ENCODE results near the gene TRUB2. TPM values are rescaled to one million over a fixed set of nuclear protein-coding genes. Genes with fewer than 3 reads are reported as not detected.

The TRUB2 gene, protein sequence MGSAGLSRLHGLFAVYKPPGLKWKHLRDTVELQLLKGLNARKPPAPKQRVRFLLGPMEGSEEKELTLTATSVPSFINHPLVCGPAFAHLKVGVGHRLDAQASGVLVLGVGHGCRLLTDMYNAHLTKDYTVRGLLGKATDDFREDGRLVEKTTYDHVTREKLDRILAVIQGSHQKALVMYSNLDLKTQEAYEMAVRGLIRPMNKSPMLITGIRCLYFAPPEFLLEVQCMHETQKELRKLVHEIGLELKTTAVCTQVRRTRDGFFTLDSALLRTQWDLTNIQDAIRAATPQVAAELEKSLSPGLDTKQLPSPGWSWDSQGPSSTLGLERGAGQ
- polyA plus RNA-seq (2013, experiment 1 of 2): 17.2 TPM
- 15.7 TPM for polyA plus RNA-seq (2013, experiment 2 of 2)

DNA sequence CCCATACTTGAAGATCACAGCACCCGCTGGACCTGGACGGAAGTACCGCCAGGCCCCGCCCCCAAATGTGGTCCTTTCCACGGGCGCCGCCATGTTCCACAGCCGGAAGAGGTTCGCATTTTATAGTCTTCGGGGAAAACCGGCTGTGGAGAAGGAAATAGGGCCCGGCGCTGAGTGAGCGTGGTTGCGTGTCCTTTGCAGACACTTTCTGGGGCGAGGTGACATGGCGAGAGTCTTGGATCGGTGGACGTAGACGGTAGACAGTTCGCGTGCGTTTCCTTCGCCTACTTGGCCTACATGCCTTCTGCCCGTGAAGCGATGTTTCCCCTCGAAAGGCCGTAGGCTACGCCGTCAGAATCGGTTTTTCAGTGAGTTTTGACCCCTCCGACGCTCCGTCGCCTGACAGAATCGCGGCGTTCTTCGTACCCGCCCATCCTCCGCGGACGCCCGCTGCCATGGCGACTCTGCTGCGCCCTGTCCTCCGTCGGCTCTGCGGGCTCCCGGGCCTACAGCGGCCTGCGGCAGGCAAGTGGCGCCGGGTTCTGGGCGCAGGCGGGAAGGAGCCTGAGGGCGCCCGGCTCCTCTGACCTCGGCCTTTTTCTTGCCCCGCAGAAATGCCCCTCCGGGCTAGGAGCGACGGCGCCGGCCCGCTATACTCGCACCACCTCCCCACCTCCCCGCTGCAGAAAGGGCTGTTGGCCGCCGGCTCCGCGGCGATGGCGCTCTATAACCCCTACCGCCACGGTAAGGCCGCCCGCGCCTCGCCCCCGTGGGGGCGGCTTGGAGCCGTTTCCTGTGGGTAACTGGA, at the start of gene TRUB2, which contains the start of gene COQ4:
TSS of gene TRUB2 (minus strand) at position 44 of the 808 bp plus-strand sequence. CDS start at position 5, 39 bp downstream.
TSS of gene COQ4 (plus strand) at position 436 of the 808 bp plus-strand sequence. CDS start at position 456, 20 bp downstream.
- peaks cover 30 to 41% of the 10 kb centered on the region in 2 experiments for H3K36me3 ChIP-seq (ENCODE audit: control insufficient read depth in 1 of 2, insufficient read depth in 2 of 2, low read depth in 1 of 2, low read length in 2 of 2)
- H3K23ac ChIP-seq (ENCODE audit: low read length in 2 of 2): peak within 1 kb of the TSS; percentile 29 to 63
- H3K4me2 ChIP-seq (ENCODE audit: low read length, poor library complexity, severe bottlenecking): peak within 1 kb of the TSS; percentile 91
- no peaks in the 10 kb centered on the region for H3K9me3 ChIP-seq (ENCODE audit: control insufficient read depth, low read length)
- peak within 1 kb of the TSS; percentile 75 for H2BK120ac ChIP-seq (ENCODE audit: low read depth, low read length)
- peak within 1 kb of the TSS in 1 of 2 experiments; percentile 73 for H2BK12ac ChIP-seq (ENCODE audit: low read length in 2 of 2)
- H3K4me3 ChIP-seq (ENCODE audit: insufficient read depth in 1 of 2, low read depth in 1 of 2, low read length in 2 of 2): peak within 1 kb of the TSS; percentile 91 to 92
- H3K18ac ChIP-seq (ENCODE audit: low read depth in 1 of 2, low read length in 2 of 2): peak within 1 kb of the TSS; percentile 89 to 100
- H3K9ac ChIP-seq (ENCODE audit: low read length): peak within 1 kb of the TSS; percentile 93
- H3K14ac ChIP-seq (ENCODE audit: low read length in 2 of 2): peak within 1 kb of the TSS in 1 of 2 experiments; percentile 86
- H3K27me3 ChIP-seq (ENCODE audit: control insufficient read depth in 1 of 2, insufficient read depth in 1 of 2, low read length in 2 of 2): no peaks in the 10 kb centered on the region
- H2BK15ac ChIP-seq (ENCODE audit: low read depth, poor library complexity, severe bottlenecking): peak within 1 kb of the TSS; percentile 78
- H4K91ac ChIP-seq (ENCODE audit: low read length): peak within 1 kb of the TSS; percentile 97
- WGBS: under 1% methylated on average over 79 of the region's 83 CpGs
- H3K4me1 ChIP-seq (ENCODE audit: control insufficient read depth, insufficient read depth, low read depth, low read length): peaks cover 12% of the 10 kb centered on the region
- peak within 1 kb of the TSS; percentile 0 for H2AK5ac ChIP-seq (ENCODE audit: low read length, severe bottlenecking)
- H3K79me1 ChIP-seq (replicated peaks; ENCODE audit: low read length, poor library complexity, severe bottlenecking): peaks cover 32% of the 10 kb centered on the region
- peak within 1 kb of the TSS; percentile 95 for H2BK5ac ChIP-seq (ENCODE audit: low read depth, low read length, poor library complexity, severe bottlenecking)
- H4K8ac ChIP-seq (ENCODE audit: low read length): peak within 1 kb of the TSS; percentile 93
- peak; percentile 97 for DNase-seq
- H3K27ac ChIP-seq (ENCODE audit: low read length, poor library complexity, severe bottlenecking): peak within 1 kb of the TSS; percentile 95
- peak within 1 kb of the TSS; percentile 78 to 83 for H3K4ac ChIP-seq (ENCODE audit: low read depth in 1 of 2, low read length in 2 of 2)
- peak within 1 kb of the TSS; percentile 98 for H2AFZ ChIP-seq (ENCODE audit: low read depth, low read length)

- Histone ChIP-seq H2AK5ac (ENCODE audit: low read length, severe bottlenecking) (no peak overlapping the region), H3K27me3 (ENCODE audit: control insufficient read depth in 1 of 2, insufficient read depth in 1 of 2, low read length in 2 of 2) (no peaks in the 10 kb centered on the region), H3K4ac (ENCODE audit: low read depth in 1 of 2, low read length in 2 of 2) (peak overlapping the region in 1 of 2 experiments; percentile 3), H3K9me3 (ENCODE audit: control insufficient read depth, low read length) (no peaks in the 10 kb centered on the region), H2BK15ac (ENCODE audit: low read depth, poor library complexity, severe bottlenecking) (peak overlapping the region; percentile 86), H3K23ac (ENCODE audit: low read length in 2 of 2) (peak overlapping the region in 1 of 2 experiments; percentile 16), H3K18ac (ENCODE audit: low read depth in 1 of 2, low read length in 2 of 2) (peak overlapping the region; percentile 64 to 94), H3K14ac (ENCODE audit: low read length in 2 of 2) (peak overlapping the region in 1 of 2 experiments; percentile 6), H2BK5ac (ENCODE audit: low read depth, low read length, poor library complexity, severe bottlenecking) (peak overlapping the region; percentile 82), H2AFZ (ENCODE audit: low read depth, low read length) (peak overlapping the region; percentile 87), H3K36me3 (ENCODE audit: control insufficient read depth in 1 of 2, insufficient read depth in 2 of 2, low read depth in 1 of 2, low read length in 2 of 2) (peaks cover 5 to 13% of the 10 kb centered on the region in 2 experiments), H3K27ac (ENCODE audit: low read length, poor library complexity, severe bottlenecking) (peak overlapping the region; percentile 93), H4K8ac (ENCODE audit: low read length) (peak overlapping the region; percentile 94), H3K4me1 (ENCODE audit: control insufficient read depth, insufficient read depth, low read depth, low read length) (peaks cover 7% of the 10 kb centered on the region), H3K4me3 (ENCODE audit: insufficient read depth in 1 of 2, low read depth in 1 of 2, low read length in 2 of 2) (peak overlapping the region; percentile 89 to 94), H3K9ac (ENCODE audit: low read length) (peak overlapping the region; percentile 96), H2BK12ac (ENCODE audit: low read length in 2 of 2) (peak overlapping the region in 1 of 2 experiments; percentile 34), H3K4me2 (ENCODE audit: low read length, poor library complexity, severe bottlenecking) (peak overlapping the region; percentile 78), H2BK120ac (ENCODE audit: low read depth, low read length) (no peak overlapping the region), H4K91ac (ENCODE audit: low read length) (peak overlapping the region; percentile 65), H3K79me1 (replicated peaks; ENCODE audit: low read length, poor library complexity, severe bottlenecking) (peaks cover 24% of the 10 kb centered on the region)
- no peak for DNase-seq
- WGBS: 3% methylated on average over 9 of the region's 10 CpGs
Observed at GRCh38 chr9:128371630-128372117, 49.4 kb upstream of the TRUB2 start.

DNA sequence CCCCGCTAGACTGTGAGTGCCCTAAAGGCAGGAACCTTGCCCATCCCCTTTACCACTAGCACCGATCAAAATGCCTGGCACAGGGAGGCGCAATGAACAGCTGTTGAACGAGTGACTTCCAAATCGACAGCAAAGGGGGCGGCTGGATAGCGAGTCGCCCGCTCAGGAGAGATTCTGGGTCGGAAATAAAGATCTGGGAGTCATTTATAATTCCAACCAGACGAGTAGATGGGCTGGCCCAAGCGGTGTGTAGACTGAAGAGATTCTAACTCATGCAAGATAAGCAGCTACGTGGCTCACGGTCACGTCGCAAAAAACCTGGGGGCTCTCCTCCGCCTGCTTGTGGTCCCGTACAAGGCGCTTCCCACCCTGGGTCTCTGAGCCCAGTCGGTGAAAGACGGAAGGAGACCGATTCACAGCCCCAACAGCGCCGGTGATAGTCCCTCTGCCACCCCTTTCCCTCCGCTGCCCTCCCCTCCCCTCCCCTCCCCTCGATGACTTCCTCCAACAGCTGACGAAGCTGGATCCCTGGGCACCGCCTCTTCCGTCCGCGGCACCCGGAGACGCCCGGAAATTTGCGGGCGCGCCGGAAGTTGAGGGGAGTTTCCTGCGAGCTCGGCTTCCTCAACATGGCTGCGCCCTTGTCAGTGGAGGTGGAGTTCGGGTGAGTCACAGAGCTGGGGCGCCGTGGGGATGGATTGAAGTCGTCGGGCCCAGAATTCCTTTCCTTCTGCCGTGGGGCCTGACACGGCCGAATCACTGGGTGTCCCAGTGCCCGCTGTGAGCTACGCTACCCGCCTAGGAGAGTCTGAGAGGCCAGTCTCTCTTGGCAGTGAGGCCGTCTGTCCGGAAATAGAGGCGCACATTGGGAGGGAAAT, 48.7 kb upstream of the TRUB2 start, which contains the start of gene URM1:
TSS of gene URM1 (plus strand) at position 623 of the 878 bp plus-strand sequence. CDS start at position 630, 7 bp downstream.
- Histone ChIP-seq H3K4me3 (ENCODE audit: insufficient read depth in 1 of 2, low read depth in 1 of 2, low read length in 2 of 2) (peak within 1 kb of the TSS; percentile 89 to 94), H2AK5ac (ENCODE audit: low read length, severe bottlenecking) (peak within 1 kb of the TSS; percentile 7), H3K4me1 (ENCODE audit: control insufficient read depth, insufficient read depth, low read depth, low read length) (peaks cover 6% of the 10 kb centered on the region), H3K79me1 (replicated peaks; ENCODE audit: low read length, poor library complexity, severe bottlenecking) (peaks cover 22% of the 10 kb centered on the region), H2BK15ac (ENCODE audit: low read depth, poor library complexity, severe bottlenecking) (peak within 1 kb of the TSS; percentile 86), H3K9ac (ENCODE audit: low read length) (peak within 1 kb of the TSS; percentile 96), H3K36me3 (ENCODE audit: control insufficient read depth in 1 of 2, insufficient read depth in 2 of 2, low read depth in 1 of 2, low read length in 2 of 2) (peaks cover 5 to 12% of the 10 kb centered on the region in 2 experiments), H4K91ac (ENCODE audit: low read length) (peak within 1 kb of the TSS; percentile 65), H2BK12ac (ENCODE audit: low read length in 2 of 2) (peak within 1 kb of the TSS in 1 of 2 experiments; percentile 34), H3K9me3 (ENCODE audit: control insufficient read depth, low read length) (no peaks in the 10 kb centered on the region), H3K4ac (ENCODE audit: low read depth in 1 of 2, low read length in 2 of 2) (peak within 1 kb of the TSS; percentile 50 to 95), H4K8ac (ENCODE audit: low read length) (peak within 1 kb of the TSS; percentile 94), H2AFZ (ENCODE audit: low read depth, low read length) (peak within 1 kb of the TSS; percentile 99), H3K4me2 (ENCODE audit: low read length, poor library complexity, severe bottlenecking) (peak within 1 kb of the TSS; percentile 83), H2BK120ac (ENCODE audit: low read depth, low read length) (no peak within 1 kb of the TSS), H3K18ac (ENCODE audit: low read depth in 1 of 2, low read length in 2 of 2) (peak within 1 kb of the TSS; percentile 85 to 94), H3K23ac (ENCODE audit: low read length in 2 of 2) (peak within 1 kb of the TSS in 1 of 2 experiments; percentile 16), H2BK5ac (ENCODE audit: low read depth, low read length, poor library complexity, severe bottlenecking) (peak within 1 kb of the TSS; percentile 82), H3K27ac (ENCODE audit: low read length, poor library complexity, severe bottlenecking) (peak within 1 kb of the TSS; percentile 96), H3K14ac (ENCODE audit: low read length in 2 of 2) (peak within 1 kb of the TSS in 1 of 2 experiments; percentile 92), H3K27me3 (ENCODE audit: control insufficient read depth in 1 of 2, insufficient read depth in 1 of 2, low read length in 2 of 2) (no peaks in the 10 kb centered on the region)
- WGBS: 2% methylated on average over 52 of the region's 55 CpGs
- peak; percentile 98 for DNase-seq

Data from mesenchymal stem cell (in vitro differentiated cells and primary cell).